Right lobe of liver (tissue), 6 donors: Measurements from ENCODE around the gene SUMF2. TPM values are rescaled to one million over a fixed set of nuclear protein-coding genes. Genes with fewer than 3 reads are reported as not detected.
A peak's percentile ranks its signal among the peaks of the same experiment; 100 is the strongest.
"Not testable (repeated sequence)": the region's sequence is repeated elsewhere in the genome, so short reads cannot be mapped to it uniquely, and the experiment has no call there.

ENCODE experiments used
- ATAC-seq, 4 donors: fragments of 200-7000 bp; cut with Tn5 transposase; one replicate each; pipeline ENCODE4 v1.9.1; 2020; ENCODE audit warnings: mild to moderate bottlenecking in 4 of 4, moderate library complexity in 4 of 4
- DNase-seq, 3 donors: peaks; one replicate each; pipeline ENCODE4 v3.0.0-alpha.2; 2020
- H3K27ac ChIP-seq, 3 donors: fragments of 200-600 bp; one replicate each; pipeline ENCODE4 v1.8.0; 2022
- H3K27me3 ChIP-seq, 2 donors: fragments of 200-600 bp; one replicate each; pipeline ENCODE4 v1.8.0; 2022
- H3K36me3 ChIP-seq, 4 donors: fragments of 200-600 bp; sonication (generic) in 1 of 4; one replicate each; pipeline versions ENCODE4 v1.5.1 to v1.8.0; 2017 to 2022; ENCODE audit warnings: control low read depth in 1 of 4
- H3K4me1 ChIP-seq, 4 donors: fragments of 200-600 bp; sonication (generic) in 1 of 4; one replicate each; pipeline versions ENCODE4 v1.5.1 to v1.8.0; 2017 to 2022; ENCODE audit warnings: control low read depth in 1 of 4
- H3K4me3 ChIP-seq, 3 donors: fragments of 200-600 bp; one replicate each; pipeline ENCODE4 v1.8.0; 2022
- H3K9me3 ChIP-seq, 4 donors: fragments of 200-600 bp; sonication (generic) in 1 of 4; one replicate each; pipeline versions ENCODE4 v1.5.1 to v1.8.0; 2017 to 2022; ENCODE audit warnings: control low read depth in 1 of 4
- POLR2A ChIP-seq: fragments of 450-650 bp; IDR thresholded peaks from one replicate; pipeline ENCODE4 v1.6.1; 2017; ENCODE audit warnings: antibody characterized with exemption, mild to moderate bottlenecking
- WGBS: methylation state at CpG from one replicate; pipeline ENCODE4 v1.1.6; 2018; ENCODE audit warnings: low coverage, low lambda C conversion rate; ENCODE audit not compliant: insufficient coverage; ENCODE audit errors: missing lambda C conversion rate; 5-methylcytosine and 5-hydroxymethylcytosine counted together
- intact Hi-C, 2 donors: fragments of 100-400 bp; cut with DNase I; formaldehyde crosslinking; loops; one replicate each; pipeline versions ENCODE4 v1.11.2 to v1.14.1; 2022
- total RNA-seq, 6 experiments: library from RNA; depleted of rRNA in 2 of 6; stranded (reverse); fragments of >200 nt in 2 of 6; fragmentation: NEBNext Ultra II Directional in 3 of 6; extraction: Animal tissue kit (Norgen Biotek cat#: 25700) in 3 of 6; gene quantifications; one replicate each; pipeline versions ENCODE4 v1.1.0 to v1.2.4, GENCODE V29; 2016 to 2023
- TF ChIP-seq, protein P1 (sequence below), 4 donors: fragments of 200-600 bp in 3 of 4; fragments of 450-650 bp in 1 of 4; IDR thresholded peaks; one replicate each; pipeline versions ENCODE4 v1.5.1 to v1.8.0; 2016 to 2022; ENCODE audit warnings: antibody characterized with exemption in 4 of 4, mild to moderate bottlenecking in 2 of 4
- donor health status: DM: no; HTN: yes; CAD: no.
- donor health status: DM: no; HTN: no; CAD: no.
- donor health status: DM: no; HTN: no; CAD: no.
- donor health status: DM: no; HTN: yes; CAD: no.
- donor health status: DM: no; HTN: yes; CAD: no.

Gene SUMF2
- total RNA-seq, 6 experiments from 2014 or later, result 76.9 to 92.4 (median 86.5) TPM

DNA sequence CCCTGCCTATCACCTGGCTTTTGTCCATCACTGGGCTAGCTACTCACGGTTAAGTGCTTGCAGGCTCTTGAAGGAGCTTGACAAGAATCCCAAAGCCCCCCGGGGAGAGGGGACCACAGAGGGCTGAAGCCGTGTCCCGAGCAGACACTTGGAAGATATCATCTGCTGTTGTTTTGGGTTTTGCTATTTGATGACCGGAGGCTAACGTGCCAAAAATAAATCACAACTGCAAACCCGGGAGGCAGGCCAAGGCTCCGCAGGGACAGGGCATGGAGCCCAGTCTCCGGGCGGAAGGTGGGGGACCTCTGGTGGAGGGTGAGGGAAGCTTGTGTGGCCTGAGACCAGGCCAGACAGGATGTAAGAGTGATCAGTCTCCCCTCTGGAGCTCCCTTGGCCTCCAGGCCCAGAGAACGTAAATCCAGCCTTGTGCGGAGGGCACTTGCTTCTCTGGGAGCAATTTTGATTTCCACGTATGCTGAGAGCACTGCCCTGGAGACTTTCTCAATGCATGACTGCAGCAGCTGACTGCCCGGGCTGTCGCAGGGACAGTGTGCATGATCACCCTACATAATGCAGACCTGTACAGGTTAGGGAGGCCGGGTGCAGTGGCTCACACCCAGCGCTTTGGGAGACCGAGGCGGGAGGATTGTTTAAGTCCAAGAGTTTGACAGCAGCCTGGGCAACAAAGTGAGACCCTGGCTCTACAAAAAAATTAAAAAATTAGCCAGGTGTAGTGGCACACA, 28.9 kb downstream of the SUMF2 start, which contains the start of gene PHKG1:
TSS of gene PHKG1 (minus strand) at position 164 of the 743 bp plus-strand sequence. CDS start 4,011 bp downstream, outside the sequence.
- ATAC-seq (peak; percentile 98 to 99 (median 98)), DNase-seq (peak; percentile 86 to 90 (median 87))
- H3K9me3 ChIP-seq, result no peaks in the 10 kb centered on the region
- peak within 1 kb of the TSS in 1 of 3 donors; percentile 10 for H3K4me3 ChIP-seq
- H3K27ac ChIP-seq, result peak within 1 kb of the TSS in 1 of 3 donors; percentile 25
- TF ChIP-seq POLR2A, result no peak
- TF ChIP-seq, protein P1, sequence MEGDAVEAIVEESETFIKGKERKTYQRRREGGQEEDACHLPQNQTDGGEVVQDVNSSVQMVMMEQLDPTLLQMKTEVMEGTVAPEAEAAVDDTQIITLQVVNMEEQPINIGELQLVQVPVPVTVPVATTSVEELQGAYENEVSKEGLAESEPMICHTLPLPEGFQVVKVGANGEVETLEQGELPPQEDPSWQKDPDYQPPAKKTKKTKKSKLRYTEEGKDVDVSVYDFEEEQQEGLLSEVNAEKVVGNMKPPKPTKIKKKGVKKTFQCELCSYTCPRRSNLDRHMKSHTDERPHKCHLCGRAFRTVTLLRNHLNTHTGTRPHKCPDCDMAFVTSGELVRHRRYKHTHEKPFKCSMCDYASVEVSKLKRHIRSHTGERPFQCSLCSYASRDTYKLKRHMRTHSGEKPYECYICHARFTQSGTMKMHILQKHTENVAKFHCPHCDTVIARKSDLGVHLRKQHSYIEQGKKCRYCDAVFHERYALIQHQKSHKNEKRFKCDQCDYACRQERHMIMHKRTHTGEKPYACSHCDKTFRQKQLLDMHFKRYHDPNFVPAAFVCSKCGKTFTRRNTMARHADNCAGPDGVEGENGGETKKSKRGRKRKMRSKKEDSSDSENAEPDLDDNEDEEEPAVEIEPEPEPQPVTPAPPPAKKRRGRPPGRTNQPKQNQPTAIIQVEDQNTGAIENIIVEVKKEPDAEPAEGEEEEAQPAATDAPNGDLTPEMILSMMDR (IDR thresholded peaks at IDR 0.05), result peak; percentile 46 to 82 (median 79)
- 21% methylated on average over 13 of the region's 19 CpGs for WGBS
- H3K36me3 ChIP-seq, result no peaks in the 10 kb centered on the region
- H3K4me1 ChIP-seq, result peaks cover 0 to 13% (median 6%) of the 10 kb centered on the region in 4 donors
- no peaks in the 10 kb centered on the region for H3K27me3 ChIP-seq
- intact Hi-C loops, result no loop called here

GRCh38 chr7:56097700-56098099, 33.6 kb downstream of the SUMF2 start:
- DNase-seq (no peak), ATAC-seq (peak; percentile 41 to 68 (median 48))
- Histone ChIP-seq H3K9me3 (no peaks in the 10 kb centered on the region), H3K4me1 (peaks cover 0 to 7% (median 3%) of the 10 kb centered on the region in 4 donors), H3K36me3 (peaks cover 9 to 32% (median 19%) of the 10 kb centered on the region in 4 donors), H3K27ac (no peak overlapping the region), H3K4me3 (no peak overlapping the region), H3K27me3 (no peaks in the 10 kb centered on the region)
- TF ChIP-seq POLR2A, result no peak
- TF ChIP-seq, protein P1 (IDR thresholded peaks at IDR 0.05), result no peak
- 0% methylated on average over 1 of the region's 5 CpGs for WGBS
- intact Hi-C loops, result no loop called here

DNA sequence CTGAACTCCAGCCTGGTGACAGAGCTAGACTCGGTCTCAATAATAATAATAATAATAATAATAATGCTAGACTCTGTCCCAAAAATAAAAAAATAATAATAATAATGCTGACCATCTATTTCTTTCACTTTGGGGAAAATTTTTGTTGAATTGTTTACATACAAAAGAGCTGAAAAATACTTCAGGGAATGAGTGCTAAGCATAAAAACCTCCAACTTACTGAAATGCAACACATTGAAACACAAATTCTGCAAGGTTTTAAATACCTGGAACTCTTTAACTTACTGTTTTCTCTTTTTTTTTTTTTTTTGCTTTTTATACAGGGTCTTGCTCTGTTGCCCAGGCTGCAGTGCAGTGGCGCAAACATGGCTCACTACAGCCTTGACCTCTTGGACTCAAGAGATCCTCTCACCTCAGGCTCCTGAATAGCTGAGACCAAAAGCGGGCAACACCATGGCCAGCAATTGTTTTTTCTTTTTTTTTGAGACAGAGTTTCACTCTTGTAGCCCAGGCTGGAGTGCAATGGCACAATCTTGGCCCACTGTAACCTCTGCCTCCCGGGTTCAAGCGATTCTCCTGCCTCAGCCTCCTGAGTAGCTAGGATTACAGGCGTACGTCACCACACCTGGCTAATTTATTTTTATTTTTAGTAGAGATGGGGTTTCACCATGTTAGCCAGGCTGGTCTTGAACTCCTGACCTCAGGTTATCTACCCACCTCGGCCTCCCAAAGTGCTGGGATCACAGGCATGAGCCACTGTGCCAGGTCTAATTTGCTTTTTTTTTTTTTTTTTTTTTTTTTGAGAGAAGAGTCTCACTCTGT, 34.3 kb downstream of the SUMF2 start:
- peak in 1 of 4 donors; percentile 22 for ATAC-seq
- 84% methylated on average over 7 of the region's 8 CpGs for WGBS
- peaks cover 9 to 39% (median 24%) of the 10 kb centered on the region in 4 donors for H3K36me3 ChIP-seq

GRCh38 chr7:56099653-56100052, 35.6 kb downstream of the SUMF2 start:
- H3K27me3 ChIP-seq, result no peaks in the 10 kb centered on the region
- DNase-seq, result no peak
- no peak overlapping the region for H3K4me3 ChIP-seq
- no peak for TF ChIP-seq POLR2A
- TF ChIP-seq, protein P1 (IDR thresholded peaks at IDR 0.05), result no peak
- no peaks in the 10 kb centered on the region for H3K4me1 ChIP-seq
- WGBS, result 83% methylated on average over 2 of the region's 3 CpGs
- no peak overlapping the region for H3K27ac ChIP-seq
- peaks cover 12 to 49% (median 29%) of the 10 kb centered on the region in 4 donors for H3K36me3 ChIP-seq
- intact Hi-C loops, result no loop called here
- no peak for ATAC-seq
- no peaks in the 10 kb centered on the region for H3K9me3 ChIP-seq

More for the DNA sequence above, 34.3 kb downstream of the SUMF2 start:
- H3K27ac ChIP-seq, H3K4me3 ChIP-seq, intact Hi-C loops, H3K4me1 ChIP-seq, H3K9me3 ChIP-seq, H3K27me3 ChIP-seq, DNase-seq: not testable (repeated sequence)

DNA sequence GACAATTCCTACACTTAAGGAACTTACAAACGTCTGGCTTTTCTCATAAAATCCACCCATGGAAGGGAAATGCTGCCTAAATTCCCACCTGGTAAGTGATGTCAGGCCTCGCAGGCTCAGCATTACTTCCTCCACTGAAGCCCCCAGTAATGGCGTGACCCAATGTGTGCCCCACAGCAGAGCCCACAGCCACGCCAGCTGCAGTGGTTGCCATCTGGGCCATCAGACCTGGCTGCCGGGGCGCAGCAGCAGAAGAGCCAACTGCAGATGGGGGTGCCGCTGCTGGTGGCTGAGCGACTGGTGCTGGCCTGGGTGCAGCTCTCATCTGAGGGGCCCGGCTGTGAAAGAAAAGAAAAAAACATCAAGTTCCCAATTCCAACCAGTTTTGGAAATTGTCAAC, 40.1 kb downstream of the SUMF2 start:
- ATAC-seq, H3K4me1 ChIP-seq, H3K27me3 ChIP-seq, H3K27ac ChIP-seq, H3K4me3 ChIP-seq, H3K9me3 ChIP-seq, intact Hi-C loops: not testable (repeated sequence)
- H3K36me3 ChIP-seq, result peaks cover 12 to 49% (median 29%) of the 10 kb centered on the region in 4 donors
- WGBS, result 50% methylated on average over 1 of the region's 9 CpGs
- peak in 1 of 3 donors; percentile 11 for DNase-seq
